Measurements from ENCODE around the gene NAP1L1. TPM values are rescaled to one million over a fixed set of nuclear protein-coding genes. Genes with fewer than 3 reads are reported as not detected.

NAP1L1 gene
- total and polyA plus RNA-seq, 10 donors, result 353 to 533 (median 404) TPM

GRCh38 chr12:76049575-76050251, 34.8 kb downstream of the NAP1L1 start:
- WGBS, 5 donors, result 87 to 96% (median 93%) methylated on average over 4 of the region's 4 CpGs
- TF ChIP-seq POLR2AphosphoS5 (IDR thresholded peaks at IDR 0.05) (no peak), POLR2A (IDR thresholded peaks at IDR 0.05) (no peak), CTCF (IDR thresholded peaks at IDR 0.05 in 8 of 11, conservative IDR thresholded peaks at IDR 0.05 in 3 of 11) (no peak)

GRCh38 chr12:76047742-76048141, 36.7 kb downstream of the NAP1L1 start:
- intact Hi-C loops (cut with DNase I; ENCODE audit: low total_unique reads), result no loop called here
- Histone ChIP-seq H3K27ac (no peak overlapping the region), H3K4me3 (no peak overlapping the region), H3K36me3 (peaks cover 0 to 83% (median 40%) of the 10 kb centered on the region in 6 donors), H3K4me1 (no peaks in the 10 kb centered on the region), H3K27me3 (replicated peaks in 1 of 7) (no peaks in the 10 kb centered on the region), H3K9me3 (no peaks in the 10 kb centered on the region)
- no peak for TF ChIP-seq POLR2AphosphoS5 (IDR thresholded peaks at IDR 0.05)
- TF ChIP-seq CTCF (IDR thresholded peaks at IDR 0.05 in 8 of 11, conservative IDR thresholded peaks at IDR 0.05 in 3 of 11), result no peak
- no peak for TF ChIP-seq POLR2A (IDR thresholded peaks at IDR 0.05)
- 90 to 98% (median 95%) methylated on average over 2 of the region's 2 CpGs for WGBS, 5 donors
- DNase-seq, result no peak

More at GRCh38 chr12:76049575-76050251, 34.8 kb downstream of the NAP1L1 start:
- H3K4me1 ChIP-seq, result no peaks in the 10 kb centered on the region
- H3K4me3 ChIP-seq, result no peak overlapping the region
- H3K27me3 ChIP-seq (replicated peaks in 1 of 7), result no peaks in the 10 kb centered on the region
- no peak for DNase-seq
- H3K9me3 ChIP-seq, result no peaks in the 10 kb centered on the region
- H3K27ac ChIP-seq, result no peak overlapping the region
- H3K36me3 ChIP-seq, result peaks cover 0 to 92% (median 59%) of the 10 kb centered on the region in 6 donors
- intact Hi-C loops (cut with DNase I; ENCODE audit: low total_unique reads), result no loop called here

GRCh38 chr12:76047060-76047459, 37.4 kb downstream of the NAP1L1 start:
- H3K36me3 ChIP-seq, result peaks cover 0 to 76% (median 34%) of the 10 kb centered on the region in 6 donors
- intact Hi-C loops (cut with DNase I; ENCODE audit: low total_unique reads), result no loop called here
- H3K27me3 ChIP-seq (replicated peaks in 1 of 7), result no peaks in the 10 kb centered on the region
- H3K4me1 ChIP-seq, result no peaks in the 10 kb centered on the region
- H3K4me3 ChIP-seq, result no peak overlapping the region
- no peak for DNase-seq
- no peak for TF ChIP-seq POLR2A (IDR thresholded peaks at IDR 0.05)
- TF ChIP-seq CTCF (IDR thresholded peaks at IDR 0.05 in 8 of 11, conservative IDR thresholded peaks at IDR 0.05 in 3 of 11), result no peak
- no peak for TF ChIP-seq POLR2AphosphoS5 (IDR thresholded peaks at IDR 0.05)
- H3K27ac ChIP-seq, result no peak overlapping the region
- 89 to 100% (median 97%) methylated on average over 2 of the region's 2 CpGs for WGBS, 5 donors
- no peaks in the 10 kb centered on the region for H3K9me3 ChIP-seq

GRCh38 chr12:76043377-76043776, 41.1 kb downstream of the NAP1L1 start:
- no peaks in the 10 kb centered on the region for H3K4me1 ChIP-seq
- H3K27ac ChIP-seq, result no peak overlapping the region
- intact Hi-C loops (cut with DNase I; ENCODE audit: low total_unique reads), result no loop called here
- no peaks in the 10 kb centered on the region for H3K9me3 ChIP-seq
- peaks cover 0 to 40% (median 3%) of the 10 kb centered on the region in 6 donors for H3K36me3 ChIP-seq
- no peaks in the 10 kb centered on the region for H3K27me3 ChIP-seq (replicated peaks in 1 of 7)
- no peak overlapping the region for H3K4me3 ChIP-seq
- 92 to 96% (median 94%) methylated on average over 4 of the region's 4 CpGs for WGBS, 5 donors
- no peak for DNase-seq
- no peak for TF ChIP-seq POLR2A (IDR thresholded peaks at IDR 0.05)
- no peak for TF ChIP-seq POLR2AphosphoS5 (IDR thresholded peaks at IDR 0.05)
- no peak for TF ChIP-seq CTCF (IDR thresholded peaks at IDR 0.05 in 8 of 11, conservative IDR thresholded peaks at IDR 0.05 in 3 of 11)
